K562 (cell line): ENCODE measurements around the gene SORBS2.

Experiments used
- DPF2 ChIP-seq: fragments of 450-650 bp; IDR thresholded peaks from 2 replicates; pipeline ENCODE4 v1.6.1; 2016
- JUNB ChIP-seq: fragments of 450-650 bp; formaldehyde crosslinking; conservative IDR thresholded peaks from 2 replicates; pipeline ENCODE4 v1.4.0; 2020; ENCODE audit warnings: mild to moderate bottlenecking
- MAFG ChIP-seq: fragments of 450-650 bp; conservative IDR thresholded peaks from 2 replicates; pipeline ENCODE4 v1.6.1; 2016; ENCODE audit warnings: missing genetic modification characterization, missing compliant biosample characterization
- OTX1 ChIP-seq: fragments of 450-650 bp; formaldehyde crosslinking; IDR thresholded peaks from 2 replicates; pipeline ENCODE4 v1.4.0; 2022; ENCODE audit warnings: mild to moderate bottlenecking
- POLR2A ChIP-seq: fragments of 450-650 bp; conservative IDR thresholded peaks from 2 replicates; pipeline ENCODE4 v1.6.1; 2016
- RAD21 ChIP-seq, 2 experiments: fragments of 250-450 bp in 1 of 2; fragments of 450-650 bp in 1 of 2; sonication (Bioruptor Pico) in 1 of 2; formaldehyde crosslinking in 1 of 2; IDR thresholded peaks in 1 of 2; conservative IDR thresholded peaks in 1 of 2; 2 replicates each; pipeline versions ENCODE4 v1.4.0 to v1.8.0; 2020 to 2022; ENCODE audit warnings: mild to moderate bottlenecking in 2 of 2, moderate library complexity in 1 of 2
- RBBP5 ChIP-seq: fragments of 200-600 bp; sonication (generic); IDR thresholded peaks from 2 replicates; pipeline ENCODE4 v1.6.1; 2012; ENCODE audit warnings: borderline replicate concordance, mild to moderate bottlenecking, low read length, control low read depth, inconsistent platforms; ENCODE audit not compliant: insufficient read depth, poor library complexity, severe bottlenecking
- RBM22 ChIP-seq: fragments of 200-400 bp; formaldehyde crosslinking; IDR thresholded peaks from 2 replicates; pipeline ENCODE4 v1.6.1; 2018; ENCODE audit warnings: low read length, low read depth; ENCODE audit not compliant: poor library complexity, severe bottlenecking
- RERE ChIP-seq: sonication (generic); formaldehyde crosslinking; IDR thresholded peaks from 2 replicates; pipeline ENCODE4 v1.8.0; 2023; ENCODE audit warnings: missing genetic modification reagents, mild to moderate bottlenecking, borderline replicate concordance
- SOX6 ChIP-seq: fragments of 450-650 bp; IDR thresholded peaks from 2 replicates; pipeline ENCODE4 v1.6.1; 2014; ENCODE audit warnings: mild to moderate bottlenecking

- TF ChIP-seq OTX1 (CRISPR knock-in tag) (no peak), RERE (CRISPR knock-in tag) (no peak), POLR2A (no peak), JUNB (CRISPR knock-in tag) (no peak), RBM22 (no peak), DPF2 (no peak), SOX6 (no peak), RAD21 (CRISPR knock-in tag; conservative IDR thresholded peaks at IDR 0.05 in 1 of 2, IDR thresholded peaks at IDR 0.05 in 1 of 2) (no peak), MAFG (tag) (no peak), RBBP5 (no peak)
These were observed 221.0 kb downstream of the SORBS2 start for GRCh38 chr4:185590982-185591381.
